HL-60 (cell line): ENCODE measurements around the gene DMRTC1.
A peak's percentile ranks its signal among the peaks of the same experiment; 100 is the strongest.
"Not testable (repeated sequence)": the region's sequence is repeated elsewhere in the genome, so short reads cannot be mapped to it uniquely, and the experiment has no call there.

Experiments used
- DNase-seq, 2 experiments: peaks; one replicate each; pipeline ENCODE4 v3.0.0-alpha.2; 2010 to 2020; ENCODE audit warnings: low read depth in 1 of 2, low spot score in 1 of 2
- H3K27ac ChIP-seq: fragments of 250-450 bp; sonication (Bioruptor Pico); replicated peaks from 2 replicates; pipeline ENCODE4 v1.5.1; 2020; ENCODE audit warnings: mild to moderate bottlenecking, moderate library complexity
- H3K27me3 ChIP-seq: fragments of 250-450 bp; sonication (Bioruptor Pico); 2 replicates; pipeline ENCODE4 v1.5.1; 2021; ENCODE audit warnings: mild to moderate bottlenecking, moderate library complexity; ENCODE audit not compliant: insufficient read depth, poor library complexity, severe bottlenecking
- H3K4me3 ChIP-seq: replicated peaks from 2 replicates; pipeline ENCODE4 v1.5.1; 2011; ENCODE audit warnings: mild to moderate bottlenecking, control low read depth, low read length; ENCODE audit not compliant: insufficient read depth
- long read RNA-seq: library from polyadenylated mRNA; unstranded; transcript quantifications from one replicate; pipeline ENCODE4 v2.0.0, GENCODE V29; 2020

Gene DMRTC1
- long read RNA-seq = 0 reads

GRCh38 chrX:72943819-72944169, at the start of gene DMRTC1:
DMRTC1 (minus strand) TSS chrX:72943837; CDS start chrX:72875694, 68,143 bp downstream.
- DNase-seq, H3K4me3 ChIP-seq, H3K27me3 ChIP-seq, H3K27ac ChIP-seq: not testable (repeated sequence)

DNA sequence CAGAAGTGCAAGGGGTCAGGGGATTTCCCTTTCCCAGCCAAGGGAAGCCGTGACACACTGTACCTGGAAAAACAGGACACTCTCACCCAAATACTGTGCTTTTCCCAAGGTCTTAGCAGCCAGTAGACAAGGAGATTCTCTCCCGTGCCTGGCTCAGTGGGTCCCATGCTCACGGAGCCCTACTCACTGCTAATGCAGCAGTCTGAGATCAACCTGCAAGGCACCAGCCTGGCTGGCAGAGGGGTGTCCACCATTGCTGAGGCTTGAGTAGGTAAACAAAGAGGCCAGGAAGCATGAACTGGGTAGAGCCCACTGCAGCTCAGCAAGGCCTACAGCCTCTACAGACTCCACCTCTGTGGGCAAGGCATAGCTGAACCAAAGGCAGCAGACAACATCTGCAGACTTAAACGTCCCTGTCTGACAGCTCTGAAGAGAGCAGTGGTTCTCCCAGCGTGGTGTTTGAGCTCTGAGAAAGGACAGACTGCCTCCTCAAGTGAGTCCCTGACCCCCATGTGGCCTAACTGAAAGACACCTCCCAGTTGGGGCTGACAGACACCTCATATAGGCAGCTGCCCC, 37.3 kb upstream of the DMRTC1 start:
- H3K4me3 ChIP-seq, H3K27ac ChIP-seq, H3K27me3 ChIP-seq, DNase-seq: not testable (repeated sequence)

GRCh38 chrX:72974885-72975284, 31.2 kb upstream of the DMRTC1 start:
- H3K27ac ChIP-seq, DNase-seq, H3K4me3 ChIP-seq, H3K27me3 ChIP-seq: not testable (repeated sequence)

DNA sequence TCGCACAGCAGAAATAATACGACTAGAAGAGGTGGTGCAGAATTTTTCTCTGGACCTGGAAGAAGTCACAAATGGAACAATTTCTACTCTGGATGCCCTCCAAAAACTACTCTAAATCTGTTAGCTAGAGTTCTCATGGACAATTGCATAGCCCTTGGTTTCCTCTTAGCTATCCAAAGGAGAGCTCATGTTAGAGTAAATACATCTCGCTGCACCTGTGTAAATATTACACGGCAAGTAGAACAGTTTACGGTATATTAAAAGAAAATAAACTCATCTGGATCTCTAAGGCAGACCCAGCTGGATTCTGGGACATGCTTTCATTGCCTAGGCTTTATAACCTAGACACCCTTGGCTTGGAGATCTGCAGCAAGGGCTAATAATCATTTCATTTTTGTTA, 28.2 kb upstream of the DMRTC1 start:
- H3K27ac ChIP-seq, H3K4me3 ChIP-seq, H3K27me3 ChIP-seq, DNase-seq: not testable (repeated sequence)

DNA sequence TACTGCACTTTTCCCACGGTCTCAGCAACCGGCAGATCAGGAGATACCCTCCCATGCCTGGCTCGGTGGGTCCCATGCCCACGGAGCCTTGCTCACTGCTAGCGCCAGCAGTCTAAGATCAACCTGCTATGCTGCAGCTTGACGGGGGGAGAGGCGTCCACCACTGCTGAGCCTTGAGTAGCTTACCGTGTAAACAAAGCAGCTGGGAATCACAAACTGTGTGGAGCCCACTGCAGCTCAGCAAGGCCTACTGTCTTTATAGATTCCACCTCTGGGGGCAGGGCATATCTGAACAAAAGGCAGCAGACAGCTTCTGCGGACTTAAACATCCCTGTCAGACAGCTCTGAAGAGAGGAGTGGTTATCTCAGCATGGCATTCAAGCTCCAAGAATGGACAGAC, 16.3 kb upstream of the DMRTC1 start:
- H3K4me3 ChIP-seq, H3K27ac ChIP-seq, H3K27me3 ChIP-seq, DNase-seq: not testable (repeated sequence)

DNA sequence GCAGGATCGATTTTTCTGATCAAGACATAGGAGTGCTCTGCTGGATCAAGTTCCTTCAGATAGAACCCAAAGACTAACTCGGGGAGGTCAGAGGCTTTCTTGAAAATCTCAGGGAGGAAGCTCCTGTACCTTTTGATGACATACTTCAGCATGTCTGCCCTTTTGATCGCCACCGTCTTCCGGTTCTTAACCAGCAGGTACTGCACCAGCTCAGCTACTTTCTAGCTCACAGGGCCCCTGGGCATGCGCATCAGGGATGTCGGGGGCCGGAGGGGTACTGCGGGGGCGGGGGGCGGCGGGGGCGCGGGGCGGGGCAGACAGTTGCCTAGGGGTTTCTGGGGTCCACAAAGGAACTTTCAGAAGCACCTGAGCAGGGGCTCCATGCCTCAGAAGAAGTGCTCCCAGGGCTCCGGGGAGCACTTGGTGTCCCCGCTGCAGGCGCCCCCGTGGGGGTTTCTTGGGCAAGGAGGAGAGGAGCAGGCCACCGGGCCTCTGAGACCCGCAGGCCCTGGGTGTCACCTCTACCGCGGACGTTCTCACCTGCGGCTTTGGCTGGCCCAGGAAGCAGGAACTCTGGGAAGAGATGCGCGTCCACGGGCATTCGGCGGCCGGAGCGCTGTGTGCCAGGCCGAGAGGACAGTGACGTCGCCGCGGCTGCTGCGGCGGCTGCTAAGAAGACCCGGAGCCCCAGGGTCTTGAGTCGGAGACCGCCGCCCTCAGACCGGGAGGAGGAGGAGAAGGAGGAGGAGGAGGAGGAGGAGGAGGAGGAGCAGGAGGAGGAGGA, 410 bp downstream of the DMRTC1 start:
- H3K4me3 ChIP-seq, H3K27ac ChIP-seq, H3K27me3 ChIP-seq, DNase-seq: not testable (repeated sequence)

GRCh38 chrX:72942272-72942671, 1.4 kb downstream of the DMRTC1 start:
- not testable (repeated sequence) for DNase-seq, H3K27ac ChIP-seq, H3K4me3 ChIP-seq, H3K27me3 ChIP-seq

DNA sequence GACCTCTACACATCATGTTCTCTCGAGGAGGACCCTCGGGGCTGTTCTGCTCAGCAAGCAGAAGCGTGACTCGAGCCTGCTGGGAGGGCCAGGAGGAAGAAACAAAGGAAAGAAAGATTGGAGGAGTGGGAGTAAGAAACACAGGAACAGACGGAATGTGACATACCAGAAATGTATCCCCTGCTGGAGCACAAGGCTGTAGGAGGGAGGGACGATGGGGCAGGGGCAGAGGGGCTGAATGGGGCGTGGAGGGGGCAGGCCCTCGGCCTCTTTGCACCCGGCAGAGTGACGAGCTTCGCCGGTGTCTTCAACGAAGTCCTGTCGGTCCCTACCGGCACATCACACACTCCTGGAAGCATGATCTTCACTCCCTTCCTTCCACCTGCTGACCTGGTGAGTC, 5.7 kb downstream of the DMRTC1 start, which contains the start of gene FAM236A:
Gene FAM236A, plus strand, starts transcription at position 301 of the 400 bp plus-strand sequence. Its CDS starts 57 bp downstream, at position 358.
- not testable (repeated sequence) for H3K27ac ChIP-seq, H3K4me3 ChIP-seq, DNase-seq, H3K27me3 ChIP-seq

DNA sequence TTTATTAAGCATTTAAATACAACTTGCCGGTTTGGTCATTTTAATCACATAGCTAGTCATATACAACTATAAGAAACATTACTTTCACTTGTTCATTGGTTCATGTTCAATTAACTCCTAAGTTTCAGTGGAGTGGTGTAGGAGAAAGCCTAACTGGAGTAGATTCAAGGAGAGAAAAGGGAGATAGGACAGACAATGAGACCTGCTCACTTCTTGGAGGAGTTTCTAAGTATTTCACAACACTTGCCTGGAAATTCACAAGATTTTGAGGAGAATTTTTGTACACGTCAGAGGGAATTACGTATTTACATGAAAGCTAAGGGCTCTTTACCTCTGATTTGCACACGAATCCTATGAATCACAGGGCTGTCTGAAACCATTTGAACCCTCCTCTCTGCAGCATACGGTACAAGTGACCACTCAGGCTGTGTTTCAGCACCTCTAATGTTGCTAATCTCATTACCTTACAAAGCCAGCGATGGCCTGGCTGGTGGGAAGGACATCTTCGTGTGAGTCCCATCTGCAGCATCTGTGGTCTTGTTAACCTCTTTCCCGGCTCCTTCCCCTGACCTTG, 6.7 kb downstream of the DMRTC1 start:
- DNase-seq, H3K27me3 ChIP-seq, H3K27ac ChIP-seq, H3K4me3 ChIP-seq: not testable (repeated sequence)

GRCh38 chrX:72936455-72936854, 7.2 kb downstream of the DMRTC1 start:
- DNase-seq = not testable (repeated sequence)

DNA sequence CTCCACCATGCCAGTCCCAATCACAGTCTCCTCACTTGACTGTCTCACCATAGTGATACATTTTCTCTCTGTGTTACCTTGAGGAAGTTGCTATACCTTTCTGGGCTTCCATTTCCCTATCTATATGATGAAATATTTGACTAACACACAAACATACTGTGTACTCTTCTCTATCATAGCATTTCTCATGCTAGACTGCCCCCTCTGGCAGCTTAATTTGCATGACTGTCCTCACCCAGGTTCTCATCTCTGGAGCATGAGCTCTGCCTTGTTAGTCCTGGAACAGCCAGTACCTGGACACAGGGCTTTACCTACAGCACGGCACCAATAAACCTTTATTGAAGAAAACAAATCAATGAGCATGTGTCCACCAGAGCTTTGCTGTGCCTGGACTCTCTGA, 11.4 kb downstream of the DMRTC1 start:
- H3K27ac ChIP-seq, H3K4me3 ChIP-seq, DNase-seq: not testable (repeated sequence)

More at GRCh38 chrX:72936455-72936854, 7.2 kb downstream of the DMRTC1 start:
- H3K27ac ChIP-seq, H3K4me3 ChIP-seq, H3K27me3 ChIP-seq: not testable (repeated sequence)

GRCh38 chrX:72916096-72916495, 27.5 kb downstream of the DMRTC1 start:
- not testable (repeated sequence) for H3K27ac ChIP-seq, H3K4me3 ChIP-seq, H3K27me3 ChIP-seq
- DNase-seq = peak in 1 of 2 experiments; percentile 0

More for the DNA sequence above, 11.4 kb downstream of the DMRTC1 start:
- not testable (repeated sequence) for H3K27me3 ChIP-seq

DNA sequence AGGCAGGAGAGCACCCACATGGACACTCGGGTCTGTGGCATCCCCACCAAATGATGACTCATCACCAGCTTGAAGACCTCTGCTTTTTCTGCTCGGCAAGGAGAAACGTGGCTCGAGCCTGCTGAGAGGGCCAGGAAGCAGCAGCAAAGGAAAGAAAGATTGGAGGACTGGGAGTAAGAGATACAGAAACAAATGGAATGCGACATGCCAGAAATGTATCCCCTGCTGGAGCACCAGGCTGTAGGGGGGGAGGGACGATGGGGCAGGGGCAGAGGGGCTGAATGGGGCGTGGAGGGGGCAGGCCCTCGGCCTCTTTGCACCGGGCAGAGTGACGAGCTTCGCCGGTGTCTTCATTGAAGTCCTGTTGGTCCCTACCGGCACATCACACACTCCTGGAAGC, 31.3 kb downstream of the DMRTC1 start, which contains the start of gene FAM236C:
Gene FAM236C, plus strand, starts transcription at position 301 of the 400 bp plus-strand sequence. CDS start 100 bp downstream, outside the sequence.
- H3K27ac ChIP-seq, DNase-seq, H3K4me3 ChIP-seq, H3K27me3 ChIP-seq: not testable (repeated sequence)

- H3K4me3 ChIP-seq, H3K27me3 ChIP-seq, H3K27ac ChIP-seq, DNase-seq: not testable (repeated sequence)
These were observed 53.9 kb downstream of the DMRTC1 start for GRCh38 chrX:72889740-72890139.

DNA sequence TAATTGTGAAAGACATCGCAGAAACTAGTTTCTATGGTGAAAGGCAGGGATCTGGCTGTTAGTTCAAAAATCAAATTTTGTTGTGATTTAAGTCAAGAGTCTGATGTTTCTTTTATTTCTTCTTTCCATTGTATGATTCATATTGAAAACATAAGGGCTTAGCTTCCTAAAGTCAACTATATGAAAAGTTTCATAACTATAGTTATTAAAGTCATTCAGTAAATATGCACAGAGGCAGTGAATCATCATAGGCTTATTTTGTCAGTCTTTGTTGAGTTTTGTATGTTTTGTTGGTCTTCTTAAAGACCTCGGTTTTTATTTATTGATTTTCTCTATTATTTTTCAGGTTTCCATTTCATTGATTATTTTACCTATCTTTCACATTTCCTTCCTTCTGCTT, 60.7 kb downstream of the DMRTC1 start:
- DNase-seq, H3K4me3 ChIP-seq, H3K27me3 ChIP-seq, H3K27ac ChIP-seq: not testable (repeated sequence)
